Measurements from ENCODE around the gene HACD2. TPM values are rescaled to one million over a fixed set of nuclear protein-coding genes. Genes with fewer than 3 reads are reported as not detected.

HACD2 gene
- total and polyA plus RNA-seq, 10 of the 15 experiments (the other 5 are each of a cell fraction or from before 2014, with no cell fraction given): 9.1 to 30.0 (median 18.8) TPM

DNA sequence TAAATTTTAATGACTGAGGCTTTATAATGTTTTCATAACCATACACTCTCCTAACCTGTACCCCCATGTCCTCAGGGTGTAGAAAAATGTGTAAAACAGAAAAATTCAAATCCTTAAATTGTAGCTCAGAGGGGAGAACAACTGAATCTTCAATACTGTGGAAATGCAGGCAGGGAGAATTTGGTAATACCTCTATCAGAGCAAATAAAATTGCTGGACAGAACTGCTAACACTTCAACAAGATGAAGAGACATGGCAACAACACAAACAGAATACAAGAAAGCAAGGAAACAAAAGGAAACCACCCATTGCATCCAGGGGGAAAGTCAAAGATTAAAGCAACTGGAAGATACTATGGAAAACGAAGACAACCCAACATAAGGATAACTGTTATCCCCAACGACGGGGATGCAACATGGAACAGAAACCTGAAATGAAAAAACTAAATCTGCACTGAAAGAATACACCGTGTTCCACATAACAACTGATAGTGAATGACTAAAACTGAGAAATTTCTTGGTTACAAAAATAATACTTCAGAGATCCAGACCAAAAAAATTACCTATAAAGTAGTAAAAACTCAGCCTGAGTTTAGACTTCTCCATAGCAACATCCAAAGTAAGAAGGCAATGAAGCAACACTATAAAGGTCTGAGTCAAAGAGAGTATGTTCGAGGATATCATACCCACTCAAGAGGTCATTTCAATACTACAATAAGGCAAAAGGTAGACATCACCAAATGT, 48.5 kb downstream of the HACD2 start:
- H3K4me1 ChIP-seq (ENCODE audit: control insufficient read depth, insufficient read depth, low read length): peaks cover 11% of the 10 kb centered on the region
- peak overlapping the region; percentile 62 for H3K4me2 ChIP-seq (ENCODE audit: control insufficient read depth, insufficient read depth)
- ATAC-seq (peak; percentile 97), FAIRE-seq (peak; percentile 23), DNase-seq (ENCODE audit: low read depth, low spot score) (peak; percentile 24)
- H3K27me3 ChIP-seq (replicated peaks in 1 of 2; ENCODE audit: control insufficient read depth in 2 of 2, insufficient read depth in 2 of 2, low read length in 1 of 2): no peaks in the 10 kb centered on the region
- ChIA-PET SMC1A (ENCODE audit: uncharacterized antibody, unreplicated experiment) (no interaction called here), RAD21 (ENCODE audit: unreplicated experiment) (interaction anchor here (1.0 kb wide), 1 partner anchor 11 kb away, joined by 3 read pairs; no protein-coding TSS in a partner anchor), POLR2A (no interaction called here), CTCF (interaction anchor here (2.6 kb wide), 1 partner anchor 23 kb away, joined by 10 read pairs; no protein-coding TSS in a partner anchor)
- in situ Hi-C loops (cut with MboI) (no loop called here), intact Hi-C loops (cut with micrococcal nuclease; ENCODE audit: unreplicated experiment) (no loop called here)
- no peaks in the 10 kb centered on the region for H4K20me1 ChIP-seq (ENCODE audit: control insufficient read depth, insufficient read depth)
- no peaks in the 10 kb centered on the region for H3K9me3 ChIP-seq (replicated peaks; ENCODE audit: control insufficient read depth, insufficient read depth, low read length)
- 11% methylated on average over 5 of the region's 5 CpGs for WGBS (ENCODE audit: insufficient coverage, insufficient replicate concordance, low lambda C conversion rate, missing lambda C conversion rate)
- BruUV-seq (replicated peaks): no TSS peak
- H3K9ac ChIP-seq (ENCODE audit: control insufficient read depth, insufficient read depth, low read length): no peak overlapping the region
- no peak overlapping the region for H2AFZ ChIP-seq (ENCODE audit: control insufficient read depth, low read depth, low read length)
- no peak overlapping the region for H3K27ac ChIP-seq (ENCODE audit: control insufficient read depth, insufficient read depth)
- H3K79me2 ChIP-seq (ENCODE audit: control insufficient read depth, insufficient read depth, low read length): no peaks in the 10 kb centered on the region; the same call in 1 of the 2 replicates
- H3K4me3 ChIP-seq: peak overlapping the region; percentile 25; the same call in 1 of the 2 replicates
- H3K36me3 ChIP-seq (ENCODE audit: control insufficient read depth in 2 of 2, insufficient read depth in 2 of 2, low read length in 1 of 2): no peaks in the 10 kb centered on the region
- no peak for TF ChIP-seq ZNF384 (IDR thresholded peaks at IDR 0.05; ENCODE audit: borderline replicate concordance, low read depth, low read length)
- TF ChIP-seq, protein P1, sequence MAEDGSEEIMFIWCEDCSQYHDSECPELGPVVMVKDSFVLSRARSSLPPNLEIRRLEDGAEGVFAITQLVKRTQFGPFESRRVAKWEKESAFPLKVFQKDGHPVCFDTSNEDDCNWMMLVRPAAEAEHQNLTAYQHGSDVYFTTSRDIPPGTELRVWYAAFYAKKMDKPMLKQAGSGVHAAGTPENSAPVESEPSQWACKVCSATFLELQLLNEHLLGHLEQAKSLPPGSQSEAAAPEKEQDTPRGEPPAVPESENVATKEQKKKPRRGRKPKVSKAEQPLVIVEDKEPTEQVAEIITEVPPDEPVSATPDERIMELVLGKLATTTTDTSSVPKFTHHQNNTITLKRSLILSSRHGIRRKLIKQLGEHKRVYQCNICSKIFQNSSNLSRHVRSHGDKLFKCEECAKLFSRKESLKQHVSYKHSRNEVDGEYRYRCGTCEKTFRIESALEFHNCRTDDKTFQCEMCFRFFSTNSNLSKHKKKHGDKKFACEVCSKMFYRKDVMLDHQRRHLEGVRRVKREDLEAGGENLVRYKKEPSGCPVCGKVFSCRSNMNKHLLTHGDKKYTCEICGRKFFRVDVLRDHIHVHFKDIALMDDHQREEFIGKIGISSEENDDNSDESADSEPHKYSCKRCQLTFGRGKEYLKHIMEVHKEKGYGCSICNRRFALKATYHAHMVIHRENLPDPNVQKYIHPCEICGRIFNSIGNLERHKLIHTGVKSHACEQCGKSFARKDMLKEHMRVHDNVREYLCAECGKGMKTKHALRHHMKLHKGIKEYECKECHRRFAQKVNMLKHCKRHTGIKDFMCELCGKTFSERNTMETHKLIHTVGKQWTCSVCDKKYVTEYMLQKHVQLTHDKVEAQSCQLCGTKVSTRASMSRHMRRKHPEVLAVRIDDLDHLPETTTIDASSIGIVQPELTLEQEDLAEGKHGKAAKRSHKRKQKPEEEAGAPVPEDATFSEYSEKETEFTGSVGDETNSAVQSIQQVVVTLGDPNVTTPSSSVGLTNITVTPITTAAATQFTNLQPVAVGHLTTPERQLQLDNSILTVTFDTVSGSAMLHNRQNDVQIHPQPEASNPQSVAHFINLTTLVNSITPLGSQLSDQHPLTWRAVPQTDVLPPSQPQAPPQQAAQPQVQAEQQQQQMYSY (CRISPR knock-in tag; IDR thresholded peaks at IDR 0.05): no peak
- 0 out of 2 replicates have a peak, but pooled peaks have one; percentile 44 for TF ChIP-seq ZNF217 (IDR thresholded peaks at IDR 0.05)
- no peak for TF ChIP-seq ETV6 (conservative IDR thresholded peaks at IDR 0.05 in 1 of 2, IDR thresholded peaks at IDR 0.05 in 1 of 2; ENCODE audit: borderline replicate concordance in 1 of 2, low read depth in 1 of 2)
- no peak for TF ChIP-seq TAF1 (IDR thresholded peaks at IDR 0.05; ENCODE audit: borderline replicate concordance, low read depth, low read length)
- TF ChIP-seq CTCF (IDR thresholded peaks at IDR 0.05 in 2 of 3, conservative IDR thresholded peaks at IDR 0.05 in 1 of 3; ENCODE audit: control insufficient read depth in 2 of 3, extremely low read depth in 1 of 3, insufficient read depth in 1 of 3, low read depth in 3 of 3, low read length in 3 of 3): no peak
- TF ChIP-seq CEBPB (IDR thresholded peaks at IDR 0.05; ENCODE audit: borderline replicate concordance in 1 of 2, low read depth in 2 of 2, low read length in 2 of 2): no peak
- no peak for TF ChIP-seq CHD2 (IDR thresholded peaks at IDR 0.05; ENCODE audit: borderline replicate concordance, low read depth, low read length)
- no peak for TF ChIP-seq TARDBP (IDR thresholded peaks at IDR 0.05; ENCODE audit: borderline replicate concordance)
- no peak for TF ChIP-seq SREBF2 (IDR thresholded peaks at IDR 0.05; ENCODE audit: low read length)
- no peak for TF ChIP-seq HCFC1 (IDR thresholded peaks at IDR 0.05; ENCODE audit: low read length)
- no peak for TF ChIP-seq ZSCAN29 (IDR thresholded peaks at IDR 0.05)
- no peak for TF ChIP-seq ZNF274 (IDR thresholded peaks at IDR 0.05; ENCODE audit: insufficient read depth, insufficient read length)
- no peak for TF ChIP-seq EGR1 (IDR thresholded peaks at IDR 0.05; ENCODE audit: borderline replicate concordance in 1 of 2, low read depth in 2 of 2, low read length in 2 of 2)
- TF ChIP-seq HDAC2 (IDR thresholded peaks at IDR 0.05): no peak
- no peak for TF ChIP-seq MYC (IDR thresholded peaks at IDR 0.05; ENCODE audit: insufficient read depth, insufficient read length, insufficient replicate concordance, low read length, severe bottlenecking)
- TF ChIP-seq EP300 (IDR thresholded peaks at IDR 0.05; ENCODE audit: borderline replicate concordance in 1 of 2, control insufficient read depth in 1 of 2, low read depth in 2 of 2, low read length in 2 of 2): peak in 1 of 2 experiments; percentile 68; a peak in 1 of 4 replicates
